ENCODE measurements around the gene MLLT6.

Gene MLLT6

GRCh38 chr17:38704606-38705522 is at the start of gene MLLT6:
MLLT6 (plus strand) TSS chr17:38705273; CDS start chr17:38705633, 360 bp downstream.
- H3K27ac ChIP-seq, result peak within 1 kb of the TSS; percentile 97
- no peak for TF ChIP-seq CTCF (IDR thresholded peaks at IDR 0.05)

GRCh38 chr17:38656959-38657823 is 47.9 kb upstream of the MLLT6 start:
- H3K27ac ChIP-seq, result no peak overlapping the region
- TF ChIP-seq CTCF (IDR thresholded peaks at IDR 0.05), result no peak
- no peak for TF ChIP-seq ZFX (IDR thresholded peaks at IDR 0.05; ENCODE audit: borderline replicate concordance)

GRCh38 chr17:38657824-38658740 is 47.0 kb upstream of the MLLT6 start:
- TF ChIP-seq ZFX (IDR thresholded peaks at IDR 0.05; ENCODE audit: borderline replicate concordance), result no peak
- no peak for TF ChIP-seq CTCF (IDR thresholded peaks at IDR 0.05)
- no peak overlapping the region for H3K27ac ChIP-seq

GRCh38 chr17:38658741-38659345 is 46.2 kb upstream of the MLLT6 start:
- H3K27ac ChIP-seq, result no peak overlapping the region
- TF ChIP-seq ZFX (IDR thresholded peaks at IDR 0.05; ENCODE audit: borderline replicate concordance) (no peak), CTCF (IDR thresholded peaks at IDR 0.05) (no peak)

- H3K27ac ChIP-seq, result no peak overlapping the region
- TF ChIP-seq CTCF (IDR thresholded peaks at IDR 0.05), result no peak
- TF ChIP-seq ZFX (IDR thresholded peaks at IDR 0.05; ENCODE audit: borderline replicate concordance), result no peak
These were observed 45.7 kb upstream of the MLLT6 start for GRCh38 chr17:38659415-38659814.

Measured in 22Rv1 (cell line).